Epithelial cell of esophagus (primary cell): ENCODE data around the gene LCTL.

Source experiments
- DNase-seq: peaks from one replicate; pipeline ENCODE4 v3.0.0; 2010; ENCODE audit warnings: low read depth
- H3K4me3 ChIP-seq: 2 replicates; pipeline ENCODE4 v1.5.1; 2011; ENCODE audit warnings: mild to moderate bottlenecking, low read length, control low read depth
- CTCF ChIP-seq: IDR thresholded peaks from 2 replicates; pipeline ENCODE4 v1.5.1; 2011; ENCODE audit warnings: low read depth, mild to moderate bottlenecking, low read length, control low read depth, inconsistent platforms; ENCODE audit not compliant: insufficient read depth; ENCODE audit errors: missing control alignments

The LCTL gene, protein sequence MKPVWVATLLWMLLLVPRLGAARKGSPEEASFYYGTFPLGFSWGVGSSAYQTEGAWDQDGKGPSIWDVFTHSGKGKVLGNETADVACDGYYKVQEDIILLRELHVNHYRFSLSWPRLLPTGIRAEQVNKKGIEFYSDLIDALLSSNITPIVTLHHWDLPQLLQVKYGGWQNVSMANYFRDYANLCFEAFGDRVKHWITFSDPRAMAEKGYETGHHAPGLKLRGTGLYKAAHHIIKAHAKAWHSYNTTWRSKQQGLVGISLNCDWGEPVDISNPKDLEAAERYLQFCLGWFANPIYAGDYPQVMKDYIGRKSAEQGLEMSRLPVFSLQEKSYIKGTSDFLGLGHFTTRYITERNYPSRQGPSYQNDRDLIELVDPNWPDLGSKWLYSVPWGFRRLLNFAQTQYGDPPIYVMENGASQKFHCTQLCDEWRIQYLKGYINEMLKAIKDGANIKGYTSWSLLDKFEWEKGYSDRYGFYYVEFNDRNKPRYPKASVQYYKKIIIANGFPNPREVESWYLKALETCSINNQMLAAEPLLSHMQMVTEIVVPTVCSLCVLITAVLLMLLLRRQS

DNA sequence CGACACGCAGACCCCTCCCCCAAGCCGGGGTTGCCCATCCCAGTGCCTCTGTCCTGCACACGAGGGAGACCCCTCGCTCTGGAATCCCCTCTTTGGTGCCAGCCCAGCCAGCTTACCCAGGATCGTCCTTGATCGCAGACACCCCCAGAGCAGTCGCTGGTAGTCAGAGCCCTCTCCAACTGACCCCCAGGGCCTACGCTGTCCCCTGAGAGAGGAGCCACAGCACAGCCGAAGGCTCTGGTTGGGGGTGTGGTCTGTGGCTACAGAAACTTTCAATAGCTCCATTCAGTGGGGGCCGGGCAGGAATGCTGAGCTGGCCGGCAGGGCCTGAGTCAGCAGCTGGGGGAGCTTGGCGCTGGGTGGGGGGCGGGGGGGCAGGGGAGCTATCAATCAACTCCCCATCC is at the start of gene LCTL:
Gene LCTL, minus strand, starts transcription at position 258 of the 404 bp plus-strand sequence. CDS start 633 bp downstream, outside the sequence.
- DNase-seq, result peak; percentile 44
- H3K4me3 ChIP-seq, result no peak within 1 kb of the TSS
- no peak for TF ChIP-seq CTCF

- TF ChIP-seq CTCF, result no peak
- no peak overlapping the region for H3K4me3 ChIP-seq
- no peak for DNase-seq
These were observed 49.4 kb upstream of the LCTL start for GRCh38 chr15:66614951-66615760.

GRCh38 chr15:66614456-66614855 is 48.7 kb upstream of the LCTL start:
- DNase-seq, result no peak
- TF ChIP-seq CTCF, result no peak
- H3K4me3 ChIP-seq, result no peak overlapping the region

DNA sequence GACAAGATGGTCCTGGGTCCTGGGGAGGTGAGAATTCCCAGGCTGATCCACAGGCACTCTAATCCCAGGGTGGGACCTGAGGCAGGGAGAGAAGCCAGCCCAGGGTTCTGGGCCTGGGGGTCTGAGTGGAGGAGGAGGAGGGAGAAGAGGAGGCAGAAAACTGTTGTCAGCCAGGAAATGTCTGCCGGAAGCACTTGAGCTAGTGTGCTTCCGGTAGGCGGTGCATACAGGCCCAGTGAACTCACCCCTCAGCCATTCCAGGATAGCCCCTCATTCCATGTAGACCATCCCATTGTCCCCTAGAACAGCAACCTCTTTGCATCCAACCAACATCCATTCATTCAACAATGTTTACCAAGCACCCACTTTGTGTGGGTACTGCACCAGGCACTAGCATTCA is 47.9 kb upstream of the LCTL start:
- no peak for TF ChIP-seq CTCF
- no peak overlapping the region for H3K4me3 ChIP-seq
- DNase-seq, result no peak

- no peak for TF ChIP-seq CTCF
- no peak for DNase-seq
- no peak overlapping the region for H3K4me3 ChIP-seq
These were observed 45.7 kb upstream of the LCTL start for GRCh38 chr15:66611257-66612053.

DNA sequence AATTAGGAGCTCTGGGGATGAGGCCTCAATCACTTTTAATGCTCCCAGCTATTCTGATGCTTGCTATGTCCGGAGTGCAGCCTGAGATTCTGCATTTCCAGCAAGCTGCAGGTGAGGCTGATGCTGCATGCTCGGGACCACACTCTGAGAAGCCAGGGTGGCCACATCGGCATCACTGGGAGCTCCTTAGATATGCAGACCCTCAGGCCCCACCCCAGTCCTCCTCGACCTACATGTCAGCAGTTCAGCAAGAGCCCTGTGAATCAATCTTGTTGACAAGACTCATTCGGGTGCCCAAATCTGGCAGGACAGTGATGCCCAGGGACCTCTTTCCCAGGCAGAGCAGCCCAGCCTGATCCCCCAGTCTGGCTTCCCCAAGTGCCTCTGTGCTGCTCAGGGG is 44.1 kb upstream of the LCTL start:
- no peak for DNase-seq
- H3K4me3 ChIP-seq, result no peak overlapping the region
- no peak for TF ChIP-seq CTCF
